H1 (cell line): ENCODE data around the gene OTX2. TPM values are rescaled to one million over a fixed set of nuclear protein-coding genes. Genes with fewer than 3 reads are reported as not detected.

ENCODE experiments used
- CTCF ChIA-PET: fragments of 300-600 bp; sonication (Branson Sonifier 250); formaldehyde crosslinking; loops from one replicate; lab custom pipeline; 2021; ENCODE audit not compliant: partially characterized antibody; lab: Charles Lee
- POLR2A ChIA-PET: fragments of 300-600 bp; sonication (Branson Sonifier 250); formaldehyde crosslinking; loops from one replicate; lab custom pipeline; 2021; ENCODE audit warnings: inconsistent platforms; ENCODE audit not compliant: partially characterized antibody; lab: Charles Lee
- DNase-seq, 2 experiments: peaks; one replicate each; pipeline versions ENCODE4 v3.0.0 to v3.0.0-alpha.2; 2010 to 2022; ENCODE audit warnings: low spot score in 2 of 2, low read depth in 1 of 2, mixed read lengths in 1 of 2
- FAIRE-seq: peaks from 2 replicates; lab custom pipeline; 2011; peaks lifted over from hg19 to GRCh38; lab: Jason Lieb, UNC
- H2AFZ ChIP-seq: 2 replicates; pipeline ENCODE4 v1.8.1; 2012; ENCODE audit warnings: low read length, inconsistent platforms
- H2AK5ac ChIP-seq: 2 replicates; pipeline ENCODE4 v1.6.1; 2013; ENCODE audit warnings: low read depth, low read length
- H2BK120ac ChIP-seq: replicated peaks from 2 replicates; pipeline ENCODE3; 2013; ENCODE audit warnings: low read depth, low read length, inconsistent platforms
- H2BK12ac ChIP-seq: 2 replicates; pipeline ENCODE4 v1.6.1; 2013; ENCODE audit warnings: low read depth, low read length
- H2BK15ac ChIP-seq: 2 replicates; pipeline ENCODE4 v1.6.1; 2013; ENCODE audit warnings: low read length
- H2BK20ac ChIP-seq: 2 replicates; pipeline ENCODE4 v1.6.1; 2013; ENCODE audit warnings: low read length
- H2BK5ac ChIP-seq: 2 replicates; pipeline ENCODE4 v1.6.1; 2013; ENCODE audit warnings: low read depth, low read length
- H3K14ac ChIP-seq: 2 replicates; pipeline ENCODE4 v1.6.1; 2013; ENCODE audit warnings: inconsistent platforms; ENCODE audit not compliant: insufficient read length
- H3K18ac ChIP-seq: 2 replicates; pipeline ENCODE4 v1.6.1; 2013; ENCODE audit warnings: low read length; ENCODE audit errors: extremely low read depth
- H3K23ac ChIP-seq: 2 replicates; pipeline ENCODE4 v1.6.1; 2013; ENCODE audit warnings: inconsistent platforms; ENCODE audit not compliant: insufficient read length
- H3K23me2 ChIP-seq: 2 replicates; pipeline ENCODE4 v1.6.1; 2013; ENCODE audit warnings: low read depth, low read length
- H3K27ac ChIP-seq: 2 replicates; pipeline ENCODE4 v1.6.1; 2011; ENCODE audit warnings: low read depth, low read length, inconsistent platforms
- H3K27me3 ChIP-seq, 4 experiments: replicated peaks in 1 of 4; 1 replicate in 1 of 4; 2 replicates in 3 of 4; pipeline versions ENCODE4 v1.6.1 to v1.8.1; 2011 to 2013; ENCODE audit warnings: low read length in 3 of 4, mild to moderate bottlenecking in 3 of 4, inconsistent platforms in 2 of 4, mixed read lengths in 2 of 4, moderate library complexity in 1 of 4; ENCODE audit not compliant: control insufficient read depth in 3 of 4, insufficient read depth in 3 of 4; ENCODE audit errors: extremely low read depth in 1 of 4
- H3K36me3 ChIP-seq, 4 experiments: 2 replicates each; pipeline versions ENCODE4 v1.6.1 to v1.8.1; 2011 to 2013; ENCODE audit warnings: mild to moderate bottlenecking in 4 of 4, low read length in 3 of 4, moderate library complexity in 2 of 4, control low read depth in 1 of 4, inconsistent platforms in 1 of 4; ENCODE audit not compliant: insufficient read depth in 4 of 4, control insufficient read depth in 2 of 4
- H3K4ac ChIP-seq: replicated peaks from 2 replicates; pipeline ENCODE3; 2013; ENCODE audit warnings: low read length, low read depth, mixed read lengths, inconsistent platforms; ENCODE audit not compliant: insufficient read length
- H3K4me1 ChIP-seq, 4 experiments: replicated peaks in 1 of 4; 1 replicate in 1 of 4; 2 replicates in 3 of 4; pipeline versions ENCODE4 v1.6.1 to v1.8.1; 2011 to 2013; ENCODE audit warnings: low read length in 3 of 4, inconsistent platforms in 2 of 4, mixed read lengths in 1 of 4; ENCODE audit not compliant: insufficient read depth in 4 of 4, control insufficient read depth in 3 of 4
- H3K4me2 ChIP-seq, 2 experiments: 2 replicates each; pipeline versions ENCODE4 v1.6.1 to v1.8.1; 2011 to 2013; ENCODE audit warnings: low read depth in 2 of 2, low read length in 2 of 2, control low read depth in 1 of 2, inconsistent platforms in 1 of 2, mild to moderate bottlenecking in 1 of 2; ENCODE audit not compliant: insufficient read depth in 1 of 2
- H3K4me3 ChIP-seq, 4 experiments: fragments of 200-600, 300-600 bp in 1 of 4; sonication (generic), shearing (Covaris generic), sonication (Bioruptor Twin) in 1 of 4; 2 replicates each; pipeline versions ENCODE4 v1.5.1 to v1.8.1; 2011 to 2016; ENCODE audit warnings: low read length in 4 of 4, low read depth in 3 of 4, control low read depth in 2 of 4, inconsistent platforms in 2 of 4, mild to moderate bottlenecking in 2 of 4, mixed read lengths in 1 of 4, moderate library complexity in 1 of 4; ENCODE audit not compliant: insufficient read depth in 2 of 4; ENCODE audit errors: extremely low read depth in 1 of 4
- H3K56ac ChIP-seq: replicated peaks from 2 replicates; pipeline ENCODE3; 2013; ENCODE audit warnings: low read depth, mild to moderate bottlenecking, mixed read lengths, low read length, inconsistent platforms; ENCODE audit not compliant: insufficient read length
- H3K79me1 ChIP-seq: 2 replicates; pipeline ENCODE4 v1.6.1; 2013; ENCODE audit warnings: low read depth, low read length, control low read depth
- H3K79me2 ChIP-seq, 2 experiments: 2 replicates each; pipeline versions ENCODE4 v1.6.1 to v1.8.1; 2012 to 2013; ENCODE audit warnings: low read length in 2 of 2, mild to moderate bottlenecking in 2 of 2, inconsistent platforms in 1 of 2; ENCODE audit not compliant: insufficient read depth in 2 of 2, control insufficient read depth in 1 of 2
- H3K9ac ChIP-seq, 4 experiments: replicated peaks in 1 of 4; 1 replicate in 1 of 4; 2 replicates in 3 of 4; pipeline versions ENCODE4 v1.6.1 to v1.8.1; 2011 to 2013; ENCODE audit warnings: low read depth in 3 of 4, low read length in 3 of 4, control low read depth in 2 of 4, mild to moderate bottlenecking in 2 of 4, moderate library complexity in 2 of 4, inconsistent platforms in 1 of 4; ENCODE audit errors: extremely low read depth in 1 of 4
- H3K9me3 ChIP-seq, 2 experiments: 2 replicates each; pipeline versions ENCODE4 v1.6.1 to v1.8.1; 2012 to 2013; ENCODE audit warnings: mild to moderate bottlenecking in 2 of 2, moderate library complexity in 2 of 2, control low read depth in 1 of 2, inconsistent platforms in 1 of 2, low read depth in 1 of 2, low read length in 1 of 2, mixed read lengths in 1 of 2; ENCODE audit not compliant: insufficient read depth in 2 of 2
- H4K20me1 ChIP-seq, 2 experiments: replicated peaks in 1 of 2; 2 replicates each; pipeline versions ENCODE3 to v1.8.1; 2011 to 2013; ENCODE audit warnings: inconsistent platforms in 2 of 2, low read length in 2 of 2, mild to moderate bottlenecking in 1 of 2; ENCODE audit not compliant: insufficient read depth in 2 of 2, control insufficient read depth in 1 of 2
- H4K5ac ChIP-seq: 2 replicates; pipeline ENCODE4 v1.6.1; 2013; ENCODE audit warnings: low read length, low read depth, mixed read lengths, inconsistent platforms; ENCODE audit not compliant: insufficient read length
- H4K8ac ChIP-seq: 2 replicates; pipeline ENCODE4 v1.8.0; 2013; ENCODE audit warnings: mild to moderate bottlenecking, moderate library complexity, low read length, inconsistent platforms; ENCODE audit not compliant: insufficient read depth; ENCODE audit errors: extremely low read depth
- H4K91ac ChIP-seq: replicated peaks from 2 replicates; pipeline ENCODE3; 2013; ENCODE audit warnings: low read length, mixed read lengths, inconsistent platforms; ENCODE audit not compliant: insufficient read length
- ATF2 ChIP-seq: IDR thresholded peaks from 2 replicates; pipeline ENCODE4 v1.6.1; 2012; ENCODE audit warnings: low read length, inconsistent platforms
- EGR1 ChIP-seq: IDR thresholded peaks from 2 replicates; pipeline ENCODE4 v1.6.1; 2011; ENCODE audit warnings: low read depth, low read length, borderline replicate concordance
- JUN ChIP-seq: IDR thresholded peaks from 2 replicates; pipeline ENCODE4 v1.6.1; 2011; ENCODE audit warnings: low read depth, mild to moderate bottlenecking, improper control_type of control experiment, low read length
- KDM1A ChIP-seq: fragments of 200-600, 300-600 bp; sonication (generic); IDR thresholded peaks from 2 replicates; pipeline ENCODE4 v1.7.1; 2016; ENCODE audit warnings: mild to moderate bottlenecking, low read length, borderline replicate concordance
- RXRA ChIP-seq: IDR thresholded peaks from 2 replicates; pipeline ENCODE4 v1.6.1; 2011; ENCODE audit warnings: low read depth, mild to moderate bottlenecking, low read length, moderate library complexity; ENCODE audit not compliant: insufficient read depth
- SAP30 ChIP-seq: fragments of 300-600 bp; sonication (generic); IDR thresholded peaks from 2 replicates; pipeline ENCODE4 v1.7.1; 2012; ENCODE audit warnings: low read length, moderate library complexity, mild to moderate bottlenecking, inconsistent platforms; ENCODE audit not compliant: insufficient read depth, insufficient replicate concordance
- SP4 ChIP-seq: IDR thresholded peaks from 2 replicates; pipeline ENCODE4 v1.6.1; 2012; ENCODE audit warnings: low read length, inconsistent platforms
- TAF7 ChIP-seq: optimal IDR thresholded peaks from 2 replicates; pipeline ENCODE3; 2011; ENCODE audit warnings: low read depth, mild to moderate bottlenecking, inconsistent platforms, low read length, moderate library complexity, borderline replicate concordance
- WGBS, 2 experiments: shearing (Covaris generic) in 1 of 2; methylation state at CpG; one replicate each; pipeline versions ENCODE4 v1.1.6 to v1.1.7; 2013 to 2015; ENCODE audit warnings: low lambda C conversion rate in 2 of 2, mixed read lengths in 2 of 2, inconsistent platforms in 1 of 2, low coverage in 1 of 2, missing lambda C conversion rate in 1 of 2; ENCODE audit not compliant: insufficient replicate concordance in 2 of 2, insufficient coverage in 1 of 2, insufficient read length in 1 of 2; ENCODE audit errors: extremely low coverage in 1 of 2, missing lambda C conversion rate in 1 of 2; 5-methylcytosine and 5-hydroxymethylcytosine counted together
- polyA plus RNA-seq, 7 experiments: library from polyadenylated mRNA; depleted of rRNA in 3 of 7; stranded (reverse) in 5 of 7; unstranded in 2 of 7; fragments of >200 nt in 5 of 7; fragments of 200-250 nt in 2 of 7; gene quantifications; 1 replicate in 5 of 7; 2 replicates in 1 of 7; 4 replicates in 1 of 7; pipeline versions ENCODE4 v1.2.1 to v1.2.3, GENCODE V29; 2011 to 2013; ENCODE audit warnings: missing spikeins in 2 of 7, mixed read lengths in 2 of 7
- total RNA-seq: library from RNA; stranded (reverse); fragmentation: NEBNext Ultra II Directional; extraction: Animal tissue kit (Norgen Biotek cat#: 25700); gene quantifications from 2 replicates; pipeline ENCODE4 v1.2.1, GENCODE V29; 2021

The OTX2 gene
- total and polyA plus RNA-seq, 2 of the 8 experiments (the other 6 are each of a cell fraction or from before 2014, with no cell fraction given): 33.9 to 155 TPM

GRCh38 chr14:56789955-56790354 is 20.3 kb downstream of the OTX2 start:
- Histone ChIP-seq H2BK120ac (no peak overlapping the region), H3K4ac (no peak overlapping the region)

More at GRCh38 chr14:56789955-56790354, 20.3 kb downstream of the OTX2 start:
- Histone ChIP-seq H3K4me1 (peaks cover 0 to 8% (median 6%) of the 10 kb centered on the region in 4 experiments; a peak in 4 of 7 replicates), H3K27me3 (peaks cover under 1 to 21% (median 18%) of the 10 kb centered on the region in 4 experiments), H3K36me3 (no peaks in the 10 kb centered on the region), H3K56ac (no peak overlapping the region), H4K91ac (no peak overlapping the region), H3K4me2 (no peak overlapping the region), H4K5ac (no peak overlapping the region), H4K20me1 (no peaks in the 10 kb centered on the region), H2AK5ac (no peak overlapping the region), H2BK20ac (no peak overlapping the region), H2BK12ac (no peak overlapping the region), H2AFZ (no peak overlapping the region), H3K79me2 (no peaks in the 10 kb centered on the region), H3K79me1 (no peaks in the 10 kb centered on the region), H3K9ac (no peak overlapping the region), H2BK15ac (no peak overlapping the region), H3K9me3 (no peaks in the 10 kb centered on the region), H3K4me3 (no peak overlapping the region), H2BK5ac (no peak overlapping the region), H3K14ac (no peak overlapping the region), H3K23ac (no peak overlapping the region), H4K8ac (no peak overlapping the region), H3K18ac (no peak overlapping the region), H3K23me2 (peaks cover 7% of the 10 kb centered on the region; the same call in 1 of the 2 replicates), H3K27ac (no peak overlapping the region)
- POLR2A ChIA-PET: interaction anchor here (0.6 kb wide), 1 partner anchor 18 kb away, joined by 4 read pairs; no protein-coding TSS in a partner anchor
- CTCF ChIA-PET: no interaction called here
- DNase-seq (no peak), FAIRE-seq (no peak)
- TF ChIP-seq JUN (no peak), EGR1 (no peak), TAF7 (no peak), KDM1A (no peak), ATF2 (no peak), RXRA (no peak), SAP30 (no peak), SP4 (no peak)
- WGBS, 2 experiments: 94% methylated on average over 1 of the region's 1 CpG; no CpG with 5 or more reads in 1 of the 2 experiments
